HG02571 (cell line): ENCODE measurements around the gene CCDC127.
"Not testable (repeated sequence)": the region's sequence is repeated elsewhere in the genome, so short reads cannot be mapped to it uniquely, and the experiment has no call there.

Experiments
- ATAC-seq: cut with Tn5 transposase; IDR thresholded peaks from one replicate; pipeline ENCODE4 v1.9.1; 2021; ENCODE audit warnings: mild to moderate bottlenecking, moderate library complexity; ENCODE audit not compliant: unreplicated experiment

Gene CCDC127

GRCh38 chr5:234450-234849 is 16.5 kb upstream of the CCDC127 start:
- ATAC-seq: no peak

GRCh38 chr5:233426-233825 is 15.5 kb upstream of the CCDC127 start:
- not testable (repeated sequence) for ATAC-seq

GRCh38 chr5:231661-232060 is 13.7 kb upstream of the CCDC127 start:
- no peak for ATAC-seq

DNA sequence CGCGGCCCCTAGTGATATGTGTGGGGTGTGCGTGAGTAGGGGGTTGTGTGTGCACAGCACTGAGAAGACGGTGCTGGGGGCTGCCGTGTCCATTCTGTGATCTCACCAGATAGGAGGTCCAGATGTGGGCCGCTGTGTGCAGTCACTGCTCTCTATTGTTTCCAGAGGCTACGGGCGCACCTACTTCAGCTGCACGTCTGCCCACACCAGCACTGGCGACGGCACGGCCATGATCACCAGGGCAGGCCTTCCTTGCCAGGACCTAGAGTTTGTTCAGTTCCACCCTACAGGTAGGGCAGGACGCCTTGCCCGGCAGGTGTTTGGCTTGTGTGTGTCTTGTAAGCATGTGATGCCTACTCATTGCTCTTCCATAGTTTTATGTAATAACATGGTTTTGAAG is 12.8 kb upstream of the CCDC127 start:
- ATAC-seq: no peak

- no peak for ATAC-seq
Observed at GRCh38 chr5:228886-229285, 10.9 kb upstream of the CCDC127 start.

DNA sequence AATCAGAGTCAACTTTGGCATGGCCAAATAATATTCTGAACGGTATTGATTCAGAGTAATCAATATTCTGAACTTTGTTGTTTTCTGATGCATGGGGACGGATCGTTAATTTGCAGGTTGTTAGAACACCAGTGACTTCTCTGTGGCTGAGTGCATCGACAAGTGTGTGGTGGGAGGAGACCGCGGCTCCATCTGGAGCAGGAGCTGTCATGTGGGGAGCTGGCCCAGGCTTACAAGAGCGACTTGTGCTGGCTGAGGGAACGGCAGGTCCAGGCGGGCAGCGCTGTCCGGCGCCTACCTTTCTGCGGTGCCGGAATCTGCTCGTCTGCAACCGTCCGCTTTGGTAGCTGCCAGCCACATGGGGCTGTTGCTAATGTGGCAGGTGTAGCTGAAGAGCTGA is 9.4 kb upstream of the CCDC127 start:
- not testable (repeated sequence) for ATAC-seq

DNA sequence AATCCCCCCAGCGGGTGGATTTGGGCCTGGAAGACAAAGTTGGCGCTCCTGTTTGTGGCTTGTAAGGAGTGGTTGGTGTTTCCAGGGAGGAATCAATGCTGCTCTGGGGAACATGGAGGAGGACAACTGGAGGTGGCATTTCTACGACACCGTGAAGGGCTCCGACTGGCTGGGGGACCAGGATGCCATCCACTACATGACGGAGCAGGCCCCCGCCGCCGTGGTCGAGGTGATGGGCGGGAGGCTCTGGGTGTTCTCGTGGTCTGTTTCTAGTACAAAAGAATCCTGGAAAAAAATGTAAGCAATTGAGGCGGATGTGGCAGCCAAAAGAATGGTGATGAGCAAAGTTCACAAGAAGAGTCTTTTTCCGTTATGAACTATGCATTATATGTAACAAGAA is 7.4 kb upstream of the CCDC127 start:
- no peak for ATAC-seq

GRCh38 chr5:223791-224190 is 5.8 kb upstream of the CCDC127 start:
- ATAC-seq: no peak

DNA sequence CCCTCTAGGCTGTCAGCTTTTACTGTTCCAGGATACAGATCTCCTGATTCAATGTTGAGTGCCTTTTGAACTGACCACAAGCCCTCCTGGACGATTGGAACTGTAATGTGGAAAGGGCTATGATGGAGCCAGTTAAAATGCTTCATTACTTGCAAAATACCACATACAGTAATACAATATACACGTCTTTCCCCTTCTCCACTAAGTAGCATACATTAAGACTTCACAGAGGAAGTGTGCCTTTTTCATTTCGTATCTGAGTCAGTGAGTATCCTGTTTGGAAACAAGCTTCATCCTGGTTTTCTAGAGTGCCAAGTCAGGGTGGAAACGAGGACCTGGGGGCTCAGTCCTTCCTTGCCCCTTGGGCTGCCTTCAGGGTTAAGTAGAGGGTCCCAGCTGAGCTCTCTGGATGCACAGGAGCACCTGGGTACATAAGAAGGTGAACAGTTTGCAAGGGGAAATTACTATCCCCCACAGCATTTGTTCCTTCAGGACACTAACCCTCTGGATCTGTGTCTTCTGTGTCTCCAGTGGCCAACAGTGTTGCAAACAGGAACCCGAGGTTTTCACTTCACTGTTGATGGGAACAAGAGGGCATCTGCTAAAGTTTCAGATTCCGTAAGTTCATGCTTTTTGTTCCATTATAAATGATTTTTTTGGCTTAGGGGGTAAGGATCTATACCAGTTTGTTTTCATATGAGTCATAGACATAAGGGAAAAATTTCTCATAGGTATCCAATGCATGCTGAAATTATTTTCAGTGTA is 5.2 kb upstream of the CCDC127 start:
- ATAC-seq: not testable (repeated sequence)

DNA sequence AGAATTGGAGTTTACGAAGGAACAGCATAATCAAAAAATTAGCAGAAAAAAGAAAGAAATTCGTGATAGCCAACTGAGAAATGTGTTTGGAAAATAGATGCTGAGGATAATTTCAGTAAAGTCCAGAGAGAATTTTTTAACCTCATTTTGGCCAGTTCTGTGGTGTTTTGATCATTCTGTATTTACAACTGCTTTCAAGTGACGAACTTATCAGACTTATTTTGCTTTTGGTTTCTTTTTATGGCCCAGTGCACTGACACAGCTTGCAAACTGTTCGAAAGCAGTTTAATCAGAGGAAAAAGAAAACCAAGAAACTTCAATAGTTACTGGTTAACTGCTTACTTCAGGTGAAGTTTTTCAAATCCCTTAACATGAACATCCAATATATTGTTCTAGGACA is 2.0 kb upstream of the CCDC127 start:
- ATAC-seq: no peak

GRCh38 chr5:219460-219863 is 1.5 kb upstream of the CCDC127 start:
- ATAC-seq: no peak

DNA sequence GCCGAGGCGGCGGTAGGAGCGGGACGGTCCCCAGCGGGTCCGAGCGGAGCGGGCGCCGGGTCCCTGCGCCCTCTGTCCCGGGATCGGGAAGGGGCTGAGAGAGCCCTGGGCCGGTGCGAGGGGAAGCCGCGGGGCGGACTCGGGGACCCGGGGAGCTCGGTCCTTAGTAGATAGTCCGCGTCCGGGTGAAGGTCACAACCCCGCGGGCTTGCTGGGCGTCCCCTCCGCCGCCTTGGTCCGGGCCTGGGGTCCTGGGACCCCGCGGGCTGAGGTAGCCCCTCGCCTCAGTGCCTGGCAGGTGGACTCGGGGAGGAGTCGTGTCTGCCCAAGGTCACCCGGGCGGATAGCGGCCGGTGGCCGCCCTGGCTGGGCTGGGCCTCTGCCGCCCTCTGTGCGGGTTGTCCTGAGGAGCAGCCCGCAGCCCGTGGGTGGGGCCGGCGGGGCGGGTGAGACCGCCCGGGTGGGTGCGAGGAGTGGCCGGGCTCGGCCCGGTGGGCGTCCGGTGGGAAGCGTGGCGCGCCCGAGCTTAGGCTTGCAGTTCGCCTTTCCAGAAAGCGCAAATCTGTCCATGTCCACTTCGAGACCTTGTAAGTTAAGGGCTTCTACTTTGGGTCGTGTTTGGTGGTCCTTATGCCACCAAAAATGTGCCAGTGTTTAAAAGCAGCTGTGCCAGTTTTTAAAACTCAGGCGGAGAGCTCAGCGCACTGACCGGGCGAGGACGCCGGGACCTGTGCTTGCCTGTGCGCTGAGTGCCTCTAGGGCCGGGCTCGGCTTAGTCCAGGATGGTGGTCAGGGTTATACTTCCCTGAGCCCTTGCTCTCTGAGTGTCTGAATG is 721 bp upstream of the CCDC127 start:
- ATAC-seq: peak; percentile 30

GRCh38 chr5:216076-216475 is 1.9 kb downstream of the CCDC127 start:
- ATAC-seq: not testable (repeated sequence)

DNA sequence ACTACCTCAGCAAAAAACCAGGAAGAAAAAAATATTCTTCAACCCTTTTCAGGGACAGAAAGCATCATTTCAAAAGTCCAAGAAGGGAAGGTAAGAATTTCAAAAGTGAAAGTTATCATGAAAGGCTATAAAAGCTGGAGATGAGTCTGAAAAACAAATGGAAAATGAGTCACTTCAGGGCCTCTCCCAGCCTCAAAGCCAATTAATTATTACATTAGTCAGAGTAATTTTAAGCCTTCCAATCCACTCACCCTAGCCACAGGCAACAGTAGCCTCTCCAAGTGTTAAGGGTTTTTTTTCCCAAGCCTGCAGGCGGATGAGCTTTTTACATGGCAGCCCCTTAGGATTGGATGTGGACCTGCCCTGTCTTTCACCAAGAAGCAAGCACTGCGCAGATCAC is 2.7 kb downstream of the CCDC127 start:
- ATAC-seq: not testable (repeated sequence)

- ATAC-seq: no peak
Observed at GRCh38 chr5:213803-214395, 4.1 kb downstream of the CCDC127 start.

- ATAC-seq: no peak
Observed at GRCh38 chr5:208449-209114, 9.4 kb downstream of the CCDC127 start.

DNA sequence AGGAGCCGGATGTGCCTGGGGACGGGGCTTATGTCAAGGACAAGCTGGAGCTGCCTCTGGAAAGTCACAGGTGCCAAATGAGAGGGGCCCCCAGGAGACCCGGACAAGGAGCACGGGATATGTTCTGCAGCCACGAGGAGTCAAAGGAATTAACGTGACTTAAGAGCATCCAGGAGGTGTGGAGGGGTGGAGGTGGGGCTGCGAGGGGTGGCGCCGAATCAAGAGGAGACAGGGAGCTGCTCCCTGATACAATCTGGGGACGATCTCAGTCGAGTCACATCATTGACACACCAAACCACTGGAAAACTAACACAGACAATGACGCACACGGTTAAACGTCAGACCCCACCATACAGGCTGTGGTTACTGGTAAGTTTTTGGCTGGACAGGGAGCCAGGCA is 10.4 kb downstream of the CCDC127 start:
- no peak for ATAC-seq

- ATAC-seq: no peak
Observed at GRCh38 chr5:206927-207536, 10.9 kb downstream of the CCDC127 start.

- ATAC-seq: no peak
Observed at GRCh38 chr5:206406-206805, 11.5 kb downstream of the CCDC127 start.

DNA sequence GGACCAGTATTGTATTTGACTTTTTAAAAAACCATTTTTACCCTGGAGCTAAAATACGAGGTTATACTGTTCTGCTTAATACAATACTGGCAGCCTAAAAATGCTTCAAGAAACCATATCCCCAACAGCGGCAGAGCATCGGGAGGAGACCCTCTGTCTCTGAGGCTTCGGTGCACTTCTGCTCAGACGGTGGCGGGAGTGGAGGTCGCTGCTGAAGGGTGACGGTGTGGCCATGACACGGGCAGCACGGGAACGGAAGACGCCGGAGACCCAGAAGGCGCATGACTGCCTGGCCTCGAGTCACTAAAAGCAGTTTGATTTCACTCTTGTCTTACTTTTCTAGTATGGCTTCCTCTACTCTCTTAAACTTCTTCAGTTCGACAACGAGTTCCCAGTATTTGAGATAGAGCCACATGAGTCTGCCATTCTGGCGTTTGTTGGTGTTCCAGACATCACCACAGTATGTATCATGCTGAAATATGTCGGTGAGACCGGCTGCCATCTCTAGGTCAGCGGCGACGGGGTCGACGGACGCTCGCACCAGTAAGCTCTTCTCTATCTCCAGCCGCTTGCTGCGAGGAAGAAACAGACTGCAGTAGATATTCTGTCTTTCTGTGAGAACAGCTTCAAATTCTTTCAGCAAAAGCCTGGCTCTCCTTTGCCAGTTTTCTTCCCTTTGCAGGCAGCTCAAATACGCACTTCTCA is 12.8 kb downstream of the CCDC127 start:
- ATAC-seq: no peak
